GM06990 (cell line): ENCODE measurements around the gene PRSS27.

Source experiments
- DNase-seq: peaks from one replicate; pipeline ENCODE4 v3.0.0-alpha.2; 2011; ENCODE audit not compliant: insufficient read length; ENCODE audit errors: extremely low read depth
- H3K27me3 ChIP-seq: replicated peaks from 2 replicates; pipeline ENCODE4 v1.6.0; 2011; ENCODE audit warnings: low read length; ENCODE audit not compliant: control insufficient read depth, insufficient read depth
- H3K36me3 ChIP-seq: 2 replicates; pipeline ENCODE4 v1.5.1; 2011; ENCODE audit warnings: low read length; ENCODE audit not compliant: control insufficient read depth, insufficient read depth
- H3K4me3 ChIP-seq: replicated peaks from 2 replicates; pipeline ENCODE4 v1.5.1; 2011; ENCODE audit warnings: low read depth, mild to moderate bottlenecking, control low read depth, low read length
- TF ChIP-seq, protein P1 (sequence below): IDR thresholded peaks from 2 replicates; pipeline ENCODE4 v1.5.1; 2011; ENCODE audit warnings: low read length, control low read depth, mild to moderate bottlenecking, inconsistent platforms; ENCODE audit not compliant: insufficient read depth, poor library complexity, severe bottlenecking

PRSS27 gene

DNA sequence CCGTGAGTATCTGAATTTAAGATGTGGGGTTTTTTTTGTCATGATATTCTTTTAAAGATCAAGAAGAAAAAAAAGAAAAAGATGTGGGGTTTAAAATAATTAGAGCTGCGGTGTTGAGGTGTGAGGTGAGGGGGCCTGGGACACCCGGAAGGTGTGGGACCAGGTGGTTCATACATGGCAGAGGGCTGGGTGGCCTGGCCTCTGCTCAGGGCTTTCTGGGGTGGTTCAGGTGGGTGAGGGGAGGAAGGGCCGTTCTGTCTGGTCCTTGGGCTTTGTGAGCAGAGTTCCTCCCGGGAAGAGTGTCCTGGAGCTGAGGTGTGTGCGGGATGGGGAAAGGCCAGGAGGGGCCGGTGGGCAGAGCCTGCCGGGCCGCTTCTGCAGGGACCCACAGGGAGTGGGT lies 5.0 kb downstream of the PRSS27 start:
- Histone ChIP-seq H3K36me3 (no peaks in the 10 kb centered on the region), H3K27me3 (no peaks in the 10 kb centered on the region; the same call in 1 of the 2 replicates), H3K4me3 (no peak overlapping the region)
- TF ChIP-seq, protein P1, sequence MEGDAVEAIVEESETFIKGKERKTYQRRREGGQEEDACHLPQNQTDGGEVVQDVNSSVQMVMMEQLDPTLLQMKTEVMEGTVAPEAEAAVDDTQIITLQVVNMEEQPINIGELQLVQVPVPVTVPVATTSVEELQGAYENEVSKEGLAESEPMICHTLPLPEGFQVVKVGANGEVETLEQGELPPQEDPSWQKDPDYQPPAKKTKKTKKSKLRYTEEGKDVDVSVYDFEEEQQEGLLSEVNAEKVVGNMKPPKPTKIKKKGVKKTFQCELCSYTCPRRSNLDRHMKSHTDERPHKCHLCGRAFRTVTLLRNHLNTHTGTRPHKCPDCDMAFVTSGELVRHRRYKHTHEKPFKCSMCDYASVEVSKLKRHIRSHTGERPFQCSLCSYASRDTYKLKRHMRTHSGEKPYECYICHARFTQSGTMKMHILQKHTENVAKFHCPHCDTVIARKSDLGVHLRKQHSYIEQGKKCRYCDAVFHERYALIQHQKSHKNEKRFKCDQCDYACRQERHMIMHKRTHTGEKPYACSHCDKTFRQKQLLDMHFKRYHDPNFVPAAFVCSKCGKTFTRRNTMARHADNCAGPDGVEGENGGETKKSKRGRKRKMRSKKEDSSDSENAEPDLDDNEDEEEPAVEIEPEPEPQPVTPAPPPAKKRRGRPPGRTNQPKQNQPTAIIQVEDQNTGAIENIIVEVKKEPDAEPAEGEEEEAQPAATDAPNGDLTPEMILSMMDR, result no peak
- DNase-seq, result no peak

DNA sequence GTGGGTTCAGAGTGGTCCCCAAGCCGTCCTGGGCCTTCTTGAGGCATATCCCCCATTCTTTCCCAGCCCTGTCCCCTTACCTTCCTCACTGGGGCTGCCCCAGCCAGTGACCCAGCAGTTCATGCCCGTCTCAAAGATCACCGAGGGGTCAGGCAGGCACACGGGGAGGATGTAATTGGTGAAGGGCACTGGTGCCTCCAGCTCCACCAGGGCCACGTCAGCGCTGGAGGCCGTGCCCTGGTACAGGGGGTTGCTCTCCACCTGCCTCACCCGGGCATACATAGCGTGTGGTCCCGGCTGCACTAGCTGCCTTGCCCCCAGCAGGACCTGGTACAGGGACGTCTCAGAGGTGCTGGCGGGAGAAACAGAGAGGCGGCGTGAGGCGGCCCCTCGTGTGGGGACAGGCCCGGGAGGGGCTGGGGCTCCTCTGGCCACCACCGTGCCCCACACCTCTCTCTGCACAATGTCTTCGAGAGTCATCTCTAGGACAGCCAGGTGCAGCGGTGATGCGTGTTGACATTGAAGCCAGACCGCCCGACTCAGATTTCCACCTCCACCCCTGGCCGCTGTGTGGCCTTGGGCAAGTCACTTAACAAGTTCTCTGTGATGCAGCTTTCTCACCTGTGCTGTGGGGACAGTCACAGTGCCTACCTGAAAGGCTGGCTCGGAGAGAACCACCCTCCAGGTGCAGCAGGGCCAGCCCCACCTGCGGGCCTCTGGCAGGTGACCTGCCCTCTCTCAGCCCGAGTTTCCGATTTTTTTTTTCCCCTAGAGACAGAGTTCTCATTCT lies 5.8 kb downstream of the PRSS27 start:
- Histone ChIP-seq H3K27me3 (no peaks in the 10 kb centered on the region; the same call in 1 of the 2 replicates), H3K36me3 (no peaks in the 10 kb centered on the region; the same call in 1 of the 2 replicates), H3K4me3 (no peak overlapping the region)
- TF ChIP-seq, protein P1, result no peak
- DNase-seq, result peak; percentile 7

DNA sequence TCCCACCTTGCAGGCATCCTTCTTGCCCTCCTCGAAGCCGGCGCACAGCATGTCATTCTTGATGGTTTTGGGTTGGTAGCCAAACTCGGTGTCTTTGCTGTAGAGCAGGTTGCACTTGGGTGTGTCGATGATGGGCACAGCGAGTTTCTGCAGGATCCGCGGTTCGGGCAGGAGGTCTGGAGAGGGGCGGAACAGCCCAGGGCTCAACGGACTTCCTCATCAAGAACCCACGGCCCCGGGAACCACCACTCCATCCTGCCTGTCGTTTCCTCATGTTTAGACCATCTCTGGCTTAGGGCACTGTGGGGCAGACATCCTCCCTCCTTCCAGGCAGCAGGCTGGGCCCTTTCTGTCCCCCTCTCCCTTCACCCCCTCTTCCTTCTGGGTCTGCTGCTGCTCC lies 6.5 kb downstream of the PRSS27 start:
- DNase-seq, result peak; percentile 8
- TF ChIP-seq, protein P1, result no peak
- no peaks in the 10 kb centered on the region; the same call in 1 of the 2 replicates for H3K27me3 ChIP-seq
- H3K36me3 ChIP-seq, result peaks cover 2% of the 10 kb centered on the region
- no peak overlapping the region for H3K4me3 ChIP-seq

DNA sequence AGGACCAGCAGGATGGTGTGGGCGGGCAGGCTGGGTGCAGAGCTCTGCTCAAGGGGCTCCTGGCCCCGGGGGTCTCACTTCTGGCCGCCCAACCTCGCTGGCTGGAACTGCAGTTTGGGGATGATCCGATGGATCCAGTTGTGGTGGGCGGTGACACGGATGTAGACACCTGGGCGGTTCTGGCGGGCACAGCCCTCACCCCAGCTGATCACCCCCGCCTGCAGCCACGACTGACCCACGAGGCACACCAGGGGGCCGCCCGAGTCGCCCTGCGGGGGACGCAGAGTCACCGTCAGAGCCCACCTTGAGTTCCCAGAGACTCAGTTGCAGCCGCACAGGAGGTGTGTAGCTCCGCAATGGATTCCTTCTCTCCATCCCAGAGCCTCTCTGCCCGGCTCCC lies 7.5 kb downstream of the PRSS27 start:
- peaks cover 6% of the 10 kb centered on the region for H3K36me3 ChIP-seq
- TF ChIP-seq, protein P1, result no peak
- no peaks in the 10 kb centered on the region; the same call in 1 of the 2 replicates for H3K27me3 ChIP-seq
- H3K4me3 ChIP-seq, result no peak overlapping the region
- DNase-seq, result peak; percentile 4

DNA sequence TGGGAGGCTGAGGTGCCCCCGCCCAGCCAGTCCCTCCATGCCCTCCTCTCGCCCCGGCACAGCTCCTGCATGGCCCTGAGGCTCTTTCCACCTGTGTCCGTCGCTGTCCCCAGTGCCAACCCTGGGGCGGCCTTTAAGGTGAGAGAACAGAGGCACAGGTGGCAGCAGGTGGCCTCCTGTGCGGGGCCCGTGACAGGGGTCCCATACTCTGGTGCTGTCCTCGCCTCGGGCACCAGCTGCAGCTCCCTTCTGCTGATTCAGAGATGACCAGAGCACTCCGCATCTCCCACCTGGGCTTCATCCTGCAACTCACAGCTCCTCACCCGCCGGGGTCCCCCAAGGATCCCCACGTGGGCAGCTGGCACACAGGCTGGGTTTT lies 8.0 kb downstream of the PRSS27 start:
- DNase-seq, result peak; percentile 9
- H3K36me3 ChIP-seq, result peaks cover 7% of the 10 kb centered on the region
- TF ChIP-seq, protein P1, result no peak
- no peaks in the 10 kb centered on the region; the same call in 1 of the 2 replicates for H3K27me3 ChIP-seq
- no peak overlapping the region for H3K4me3 ChIP-seq
